ENCODE data around the gene PAIP2. TPM values are rescaled to one million over a fixed set of nuclear protein-coding genes. Genes with fewer than 3 reads are reported as not detected.

The PAIP2 gene
- total and polyA plus RNA-seq, 2 of the 4 experiments (the other 2 are of a cell fraction) = 41.9 to 59.5 TPM

- H4K91ac ChIP-seq (ENCODE audit: insufficient read depth, low read depth, low read length) = no peak overlapping the region
- peaks cover 5% of the 10 kb centered on the region; the same call in 1 of the 2 replicates for H3K4me1 ChIP-seq (ENCODE audit: control insufficient read depth, insufficient read depth, low read length)
- intact Hi-C loops (cut with micrococcal nuclease) = no loop called here
- no peaks in the 10 kb centered on the region for H3K9me3 ChIP-seq (ENCODE audit: control insufficient read depth, insufficient read depth, low read length)
- no peaks in the 10 kb centered on the region for H3K27me3 ChIP-seq (ENCODE audit: control insufficient read depth, insufficient read depth, low read length)
- H2AFZ ChIP-seq (replicated peaks; ENCODE audit: low read length, poor library complexity) = peak overlapping the region; percentile 41
- H3K79me1 ChIP-seq (ENCODE audit: low read depth in 1 of 2, low read length in 2 of 2) = no peaks in the 10 kb centered on the region
- in situ Hi-C loops (cut with MboI; ENCODE audit: low sequenced_read_pairs) = no loop called here
- H3K9ac ChIP-seq (ENCODE audit: low read depth, low read length) = no peak overlapping the region
- no peak overlapping the region for H2BK15ac ChIP-seq (ENCODE audit: low read depth, low read length)
- H3K56ac ChIP-seq (ENCODE audit: extremely low read depth, insufficient read depth, low read length) = no peak overlapping the region
- H4K8ac ChIP-seq (ENCODE audit: low read depth in 2 of 2, low read length in 2 of 2) = no peak overlapping the region; a peak in 1 of 4 replicates
- ChIA-PET CTCF (no interaction called here), POLR2A (ENCODE audit: unreplicated experiment) (no interaction called here)
- H2AK9ac ChIP-seq (replicated peaks; ENCODE audit: low read depth, low read length, poor library complexity) = no peak overlapping the region
- no peak overlapping the region for H3K14ac ChIP-seq (replicated peaks; ENCODE audit: low read depth, low read length)
- H3K4ac ChIP-seq (ENCODE audit: low read depth, low read length) = no peak overlapping the region
- H3K4me3 ChIP-seq (ENCODE audit: insufficient read depth, low read depth, low read length) = no peak overlapping the region
- dilution Hi-C loops (cut with HindIII; ENCODE audit: low sequenced_read_pairs, unreplicated experiment) = no loop called here
- no peak overlapping the region for H3K23ac ChIP-seq (ENCODE audit: low read depth, low read length)
- no peak overlapping the region for H2BK120ac ChIP-seq (ENCODE audit: low read depth, low read length)
- H3K4me2 ChIP-seq (ENCODE audit: low read depth, low read length) = peak overlapping the region; percentile 5; the same call in 1 of the 2 replicates
- H4K5ac ChIP-seq (ENCODE audit: low read depth, low read length) = no peak overlapping the region
- no peaks in the 10 kb centered on the region for H3K9me1 ChIP-seq (ENCODE audit: insufficient read depth, low read length)
- WGBS, 2 experiments (ENCODE audit: extremely low coverage in 2 of 2, insufficient read length in 1 of 2) = no CpG with 5 or more reads among the region's 8 CpGs
- H4K20me1 ChIP-seq (ENCODE audit: insufficient read depth, low read length) = no peaks in the 10 kb centered on the region
- no peak for DNase-seq
- no peak overlapping the region for H2BK5ac ChIP-seq (ENCODE audit: low read depth, low read length, poor library complexity, severe bottlenecking)
- H3K27ac ChIP-seq (ENCODE audit: insufficient read depth, low read length) = no peak overlapping the region
- ATAC-seq (ENCODE audit: low read depth) = no peak
- BruUV-seq (replicated peaks) = no TSS peak
- TF ChIP-seq USF2 (IDR thresholded peaks at IDR 0.05; ENCODE audit: low read depth, low read length) (no peak), CEBPB (IDR thresholded peaks at IDR 0.05; ENCODE audit: low read depth, low read length) (no peak), ELK1 (IDR thresholded peaks at IDR 0.05; ENCODE audit: borderline replicate concordance, low read depth, low read length) (no peak), RAD21 (IDR thresholded peaks at IDR 0.05; ENCODE audit: low read length) (no peak), CHD1 (IDR thresholded peaks at IDR 0.05; ENCODE audit: low read depth, low read length) (no peak), MAZ (IDR thresholded peaks at IDR 0.05; ENCODE audit: borderline replicate concordance, low read depth, low read length) (no peak), BHLHE40 (IDR thresholded peaks at IDR 0.05; ENCODE audit: low read depth, low read length) (no peak), RCOR1 (IDR thresholded peaks at IDR 0.05; ENCODE audit: insufficient replicate concordance, low read length) (no peak), MXI1 (IDR thresholded peaks at IDR 0.05; ENCODE audit: borderline replicate concordance, low read depth, low read length) (no peak), FOS (IDR thresholded peaks at IDR 0.05; ENCODE audit: low read depth, low read length) (no peak), POLR2A (IDR thresholded peaks at IDR 0.05; ENCODE audit: low read depth, low read length) (no peak), SMC3 (IDR thresholded peaks at IDR 0.05; ENCODE audit: low read depth, low read length) (no peak), CTCF (conservative IDR thresholded peaks at IDR 0.05; ENCODE audit: low read depth, low read length) (no peak)
- H3K18ac ChIP-seq (ENCODE audit: low read depth, low read length) = no peak overlapping the region
- no peak overlapping the region for H2BK20ac ChIP-seq (ENCODE audit: low read depth, low read length)
- H3K36me3 ChIP-seq (ENCODE audit: control insufficient read depth, insufficient read depth, low read length) = no peaks in the 10 kb centered on the region
- H2AK5ac ChIP-seq (ENCODE audit: low read depth, low read length) = no peak overlapping the region
These were observed 43.7 kb downstream of the PAIP2 start for GRCh38 chr5:139385061-139386049.

Measured in IMR-90 (cell line).